Mesendoderm (in vitro differentiated cells): ENCODE results near the gene PMM1.
"Not testable (repeated sequence)": the region's sequence is repeated elsewhere in the genome, so short reads cannot be mapped to it uniquely, and the experiment has no call there.

ENCODE experiments used
- DNase-seq: peaks from one replicate; pipeline ENCODE4 v3.0.0; 2013
- H2AK5ac ChIP-seq: 2 replicates; pipeline ENCODE4 v1.6.1; 2013; ENCODE audit warnings: low read length, inconsistent platforms
- H2BK120ac ChIP-seq: 2 replicates; pipeline ENCODE4 v1.6.1; 2013; ENCODE audit warnings: low read depth, mild to moderate bottlenecking, low read length, moderate library complexity, mixed read lengths
- H2BK15ac ChIP-seq: replicated peaks from 2 replicates; pipeline ENCODE4 v1.6.1; 2013; ENCODE audit warnings: low read depth, mild to moderate bottlenecking, moderate library complexity
- H2BK5ac ChIP-seq: 2 replicates; pipeline ENCODE4 v1.6.1; 2013; ENCODE audit warnings: low read length, inconsistent platforms
- H3K18ac ChIP-seq: 2 replicates; pipeline ENCODE4 v1.6.1; 2013; ENCODE audit warnings: mild to moderate bottlenecking, low read length, mixed read lengths
- H3K23ac ChIP-seq: one replicate; pipeline ENCODE4 v1.6.1; 2013; ENCODE audit warnings: low read length
- H3K27ac ChIP-seq: 2 replicates; pipeline ENCODE4 v1.5.1; 2013; ENCODE audit warnings: low read depth, mild to moderate bottlenecking, inconsistent platforms, low read length, moderate library complexity
- H3K27me3 ChIP-seq: 2 replicates; pipeline ENCODE4 v1.6.1; 2013; ENCODE audit warnings: low read length, control low read depth, mild to moderate bottlenecking, inconsistent platforms; ENCODE audit not compliant: insufficient read depth, poor library complexity
- H3K36me3 ChIP-seq: 2 replicates; pipeline ENCODE4 v1.6.1; 2013; ENCODE audit warnings: low read length, inconsistent platforms; ENCODE audit not compliant: control insufficient read depth, insufficient read depth
- H3K4ac ChIP-seq: one replicate; pipeline ENCODE4 v1.6.1; 2013; ENCODE audit warnings: low read depth, mild to moderate bottlenecking, low read length, moderate library complexity
- H3K4me1 ChIP-seq: 2 replicates; pipeline ENCODE4 v1.6.1; 2013; ENCODE audit warnings: low read depth, low read length, inconsistent platforms; ENCODE audit not compliant: control insufficient read depth
- H3K4me2 ChIP-seq: 2 replicates; pipeline ENCODE4 v1.6.1; 2013; ENCODE audit warnings: low read length
- H3K4me3 ChIP-seq: 2 replicates; pipeline ENCODE4 v1.5.1; 2013; ENCODE audit warnings: mild to moderate bottlenecking, low read length
- H3K56ac ChIP-seq: one replicate; pipeline ENCODE4 v1.6.1; 2013; ENCODE audit warnings: low read length
- H3K79me1 ChIP-seq: 2 replicates; pipeline ENCODE4 v1.6.1; 2013; ENCODE audit warnings: low read length, inconsistent platforms
- H3K79me2 ChIP-seq: 2 replicates; pipeline ENCODE4 v1.6.1; 2013; ENCODE audit warnings: mild to moderate bottlenecking, low read length; ENCODE audit not compliant: control insufficient read depth, insufficient read depth
- H3K9ac ChIP-seq: 2 replicates; pipeline ENCODE4 v1.6.1; 2013; ENCODE audit warnings: low read length, inconsistent platforms
- H4K5ac ChIP-seq: one replicate; pipeline ENCODE4 v1.6.1; 2013; ENCODE audit warnings: low read length
- H4K8ac ChIP-seq: one replicate; pipeline ENCODE4 v1.6.1; 2013; ENCODE audit warnings: low read depth, mild to moderate bottlenecking, control low read depth, low read length, moderate library complexity
- WGBS: extraction: QIAGEN DNeasy Blood & Tissue Kit; methylation state at CpG from one replicate; pipeline ENCODE4 v1.1.7; 2013; ENCODE audit warnings: low lambda C conversion rate, missing lambda C conversion rate; ENCODE audit not compliant: insufficient coverage; ENCODE audit errors: extremely low coverage; 5-methylcytosine and 5-hydroxymethylcytosine counted together

The PMM1 gene

DNA sequence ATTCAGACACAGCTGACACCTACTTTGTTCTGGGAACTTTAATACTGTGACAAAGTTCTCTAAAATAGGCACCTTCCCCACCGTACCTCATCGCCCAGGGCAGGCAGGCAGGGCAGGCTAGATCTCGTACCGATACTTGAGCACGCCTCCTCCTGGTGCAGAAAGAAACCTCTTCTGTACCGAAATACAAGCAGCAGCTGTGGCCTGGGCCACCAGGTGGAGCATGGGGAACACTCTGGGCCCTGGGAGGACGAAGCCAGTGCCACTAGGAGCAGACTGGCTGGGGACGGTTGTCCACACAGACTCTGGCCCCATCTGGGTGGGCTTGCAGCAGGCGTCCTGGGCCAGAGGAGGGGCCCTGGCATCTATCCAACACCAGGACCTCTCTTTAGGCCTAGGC lies 12.8 kb downstream of the PMM1 start:
- peak; percentile 92 for DNase-seq
- Histone ChIP-seq H3K36me3 (no peaks in the 10 kb centered on the region), H2AK5ac (no peak overlapping the region), H3K4me1 (no peaks in the 10 kb centered on the region), H3K23ac (no peak overlapping the region), H4K5ac (no peak overlapping the region), H3K9ac (no peak overlapping the region), H2BK120ac (no peak overlapping the region), H3K79me2 (no peaks in the 10 kb centered on the region), H2BK5ac (no peak overlapping the region), H2BK15ac (no peak overlapping the region), H4K8ac (no peak overlapping the region), H3K27ac (no peak overlapping the region), H3K4ac (no peak overlapping the region), H3K56ac (no peak overlapping the region), H3K4me2 (no peak overlapping the region), H3K4me3 (no peak overlapping the region), H3K18ac (no peak overlapping the region), H3K79me1 (no peaks in the 10 kb centered on the region), H3K27me3 (no peaks in the 10 kb centered on the region)
- WGBS = no CpG with 5 or more reads among the region's 9 CpGs

- Histone ChIP-seq H3K9ac (no peak overlapping the region), H3K4me3 (no peak overlapping the region), H4K5ac (no peak overlapping the region), H3K79me2 (no peaks in the 10 kb centered on the region), H3K56ac (no peak overlapping the region), H2BK15ac (no peak overlapping the region), H2AK5ac (no peak overlapping the region), H3K23ac (no peak overlapping the region), H3K27me3 (no peaks in the 10 kb centered on the region), H3K18ac (no peak overlapping the region), H4K8ac (no peak overlapping the region), H3K36me3 (no peaks in the 10 kb centered on the region), H3K4me2 (no peak overlapping the region), H3K4me1 (no peaks in the 10 kb centered on the region), H3K79me1 (no peaks in the 10 kb centered on the region), H3K4ac (no peak overlapping the region), H2BK5ac (no peak overlapping the region), H2BK120ac (no peak overlapping the region), H3K27ac (no peak overlapping the region)
- no CpG with 5 or more reads among the region's 15 CpGs for WGBS
- DNase-seq = no peak
Observed at GRCh38 chr22:41575533-41575932, 14.1 kb downstream of the PMM1 start.

DNA sequence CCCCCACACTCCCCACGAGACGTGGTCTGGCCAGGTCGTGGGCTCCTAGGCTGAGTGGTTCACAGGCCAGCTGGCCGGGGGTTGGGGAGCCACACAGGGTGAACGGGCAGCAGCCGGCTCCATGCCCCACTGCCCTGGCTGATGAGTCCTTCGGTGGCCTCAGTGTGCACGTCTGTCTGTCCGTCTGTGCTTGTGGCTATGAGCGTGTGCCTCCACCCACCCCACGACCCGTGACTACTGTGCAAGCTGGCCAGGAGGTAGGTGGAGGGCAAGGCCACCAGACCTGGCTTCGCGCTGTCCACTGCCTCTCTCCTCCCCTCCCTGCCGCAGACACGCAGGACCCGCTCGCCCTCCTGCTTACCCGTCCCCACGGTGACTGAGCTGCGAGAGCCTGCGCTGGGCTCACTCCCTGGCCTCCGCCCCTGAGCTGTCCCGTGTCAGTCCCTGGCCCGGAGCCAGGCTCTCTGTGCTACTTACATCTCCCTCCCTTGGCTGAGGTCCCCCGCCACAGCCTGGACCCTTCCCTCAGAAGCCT lies 14.7 kb downstream of the PMM1 start:
- Histone ChIP-seq H3K36me3 (no peaks in the 10 kb centered on the region), H3K18ac (no peak overlapping the region), H3K4me3 (no peak overlapping the region), H3K23ac (no peak overlapping the region), H3K56ac (no peak overlapping the region), H3K9ac (no peak overlapping the region), H2BK5ac (no peak overlapping the region), H3K79me1 (no peaks in the 10 kb centered on the region), H3K27me3 (no peaks in the 10 kb centered on the region), H2AK5ac (no peak overlapping the region), H2BK120ac (no peak overlapping the region), H3K4ac (no peak overlapping the region), H4K8ac (no peak overlapping the region), H4K5ac (no peak overlapping the region), H3K79me2 (no peaks in the 10 kb centered on the region), H3K4me1 (no peaks in the 10 kb centered on the region), H3K27ac (no peak overlapping the region), H2BK15ac (no peak overlapping the region), H3K4me2 (no peak overlapping the region)
- WGBS = no CpG with 5 or more reads among the region's 26 CpGs
- DNase-seq = no peak

- Histone ChIP-seq H4K5ac (no peak overlapping the region), H3K27ac (no peak overlapping the region), H2BK5ac (no peak overlapping the region), H4K8ac (no peak overlapping the region), H3K23ac (no peak overlapping the region), H2BK120ac (no peak overlapping the region), H3K18ac (no peak overlapping the region), H3K27me3 (no peaks in the 10 kb centered on the region), H3K4me3 (no peak overlapping the region), H3K79me2 (no peaks in the 10 kb centered on the region), H3K56ac (no peak overlapping the region), H3K4me2 (no peak overlapping the region), H2AK5ac (no peak overlapping the region), H2BK15ac (no peak overlapping the region), H3K4me1 (no peaks in the 10 kb centered on the region), H3K9ac (no peak overlapping the region), H3K79me1 (no peaks in the 10 kb centered on the region), H3K36me3 (no peaks in the 10 kb centered on the region), H3K4ac (no peak overlapping the region)
- no CpG with 5 or more reads among the region's 11 CpGs for WGBS
- no peak for DNase-seq
Observed at GRCh38 chr22:41573677-41574076, 16.0 kb downstream of the PMM1 start.

- not testable (repeated sequence) for H3K9ac ChIP-seq, H3K27me3 ChIP-seq
Observed at GRCh38 chr22:41572305-41572704, 17.3 kb downstream of the PMM1 start.

DNA sequence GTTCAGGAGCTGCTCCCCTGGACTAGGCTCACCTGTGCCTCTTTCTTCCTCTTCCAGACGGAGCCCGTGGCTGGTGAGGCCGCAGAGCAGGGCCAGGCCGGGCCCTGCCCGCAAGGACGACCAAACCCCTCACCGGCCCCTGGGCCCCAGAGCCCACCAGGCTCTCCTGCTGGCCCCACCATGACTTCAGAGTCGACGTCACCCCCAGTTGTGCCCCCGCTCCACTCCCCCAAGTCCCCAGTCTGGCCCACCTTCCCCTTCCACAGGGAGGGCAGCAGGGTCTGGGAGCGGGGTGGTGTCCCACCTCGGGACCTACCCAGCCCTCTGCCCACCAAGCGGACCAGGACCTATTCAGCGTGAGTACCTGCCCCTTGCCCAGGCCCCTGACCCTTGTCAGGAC lies 17.9 kb downstream of the PMM1 start:
- WGBS = no CpG with 5 or more reads among the region's 14 CpGs
- Histone ChIP-seq H3K79me2 (no peaks in the 10 kb centered on the region), H3K27me3 (no peaks in the 10 kb centered on the region), H3K23ac (no peak overlapping the region), H3K56ac (no peak overlapping the region), H3K36me3 (no peaks in the 10 kb centered on the region), H3K9ac (no peak overlapping the region), H4K5ac (no peak overlapping the region), H2BK15ac (no peak overlapping the region), H2BK5ac (no peak overlapping the region), H2BK120ac (no peak overlapping the region), H3K27ac (no peak overlapping the region), H3K79me1 (no peaks in the 10 kb centered on the region), H3K4me3 (no peak overlapping the region), H2AK5ac (no peak overlapping the region), H3K4me2 (no peak overlapping the region), H4K8ac (no peak overlapping the region), H3K4me1 (no peaks in the 10 kb centered on the region), H3K4ac (no peak overlapping the region), H3K18ac (no peak overlapping the region)
- DNase-seq = no peak

More at GRCh38 chr22:41572305-41572704, 17.3 kb downstream of the PMM1 start:
- not testable (repeated sequence) for DNase-seq, H3K4me2 ChIP-seq, H3K79me1 ChIP-seq, H2BK15ac ChIP-seq, H3K27ac ChIP-seq, H3K56ac ChIP-seq, H3K18ac ChIP-seq, H3K4me3 ChIP-seq, H2AK5ac ChIP-seq, H3K4ac ChIP-seq, H4K5ac ChIP-seq, H3K4me1 ChIP-seq, H4K8ac ChIP-seq, H2BK5ac ChIP-seq, H3K79me2 ChIP-seq, H2BK120ac ChIP-seq, H3K36me3 ChIP-seq, H3K23ac ChIP-seq
- WGBS = no CpG with 5 or more reads among the region's 3 CpGs
